GM19372 (cell line): ENCODE results near the gene CST3.
"Not testable (repeated sequence)": the region's sequence is repeated elsewhere in the genome, so short reads cannot be mapped to it uniquely, and the experiment has no call there.

ENCODE experiments used
- ATAC-seq: cut with Tn5 transposase; IDR thresholded peaks from one replicate; pipeline ENCODE4 v1.9.1; 2021; ENCODE audit warnings: mild to moderate bottlenecking, low read depth, moderate library complexity; ENCODE audit not compliant: unreplicated experiment

The CST3 gene

DNA sequence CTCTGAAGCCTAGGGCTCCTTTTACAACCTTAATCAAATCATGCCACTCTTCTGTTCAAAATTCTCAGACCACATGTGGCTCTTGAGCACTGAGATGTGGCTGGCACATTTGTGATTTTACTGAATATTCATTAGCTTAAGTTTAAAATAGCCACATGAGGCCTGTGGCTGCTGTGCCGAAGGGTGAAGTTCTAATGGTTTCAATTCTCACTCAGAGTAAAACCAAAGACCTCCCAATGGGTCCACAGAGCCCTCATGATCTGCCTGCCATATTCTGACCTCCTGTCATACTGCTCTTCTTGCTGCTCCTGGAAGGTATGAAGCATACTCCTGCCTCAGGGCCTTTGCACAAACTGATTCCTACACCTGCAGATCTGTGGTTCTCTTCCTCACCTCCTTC is 7.8 kb upstream of the CST3 start:
- ATAC-seq, result no peak

DNA sequence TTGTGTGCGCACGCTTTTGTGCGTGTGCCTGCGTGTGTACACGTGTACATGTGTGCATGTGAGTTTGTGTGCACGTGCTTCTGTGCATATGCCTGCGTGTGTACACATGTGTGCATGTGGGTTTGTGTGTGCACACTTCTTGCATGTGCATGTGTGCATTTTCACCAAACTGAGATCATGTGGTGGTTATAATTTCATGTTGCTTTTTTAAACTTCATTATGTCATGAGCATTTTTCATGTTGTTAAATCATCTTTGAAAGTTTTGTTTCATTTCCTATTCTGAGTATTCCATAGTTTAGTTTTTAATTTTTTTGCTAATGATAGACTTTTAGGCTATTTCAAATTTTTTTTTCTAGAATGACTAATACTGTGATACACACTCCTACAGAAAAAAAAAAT is 6.4 kb upstream of the CST3 start:
- no peak for ATAC-seq

DNA sequence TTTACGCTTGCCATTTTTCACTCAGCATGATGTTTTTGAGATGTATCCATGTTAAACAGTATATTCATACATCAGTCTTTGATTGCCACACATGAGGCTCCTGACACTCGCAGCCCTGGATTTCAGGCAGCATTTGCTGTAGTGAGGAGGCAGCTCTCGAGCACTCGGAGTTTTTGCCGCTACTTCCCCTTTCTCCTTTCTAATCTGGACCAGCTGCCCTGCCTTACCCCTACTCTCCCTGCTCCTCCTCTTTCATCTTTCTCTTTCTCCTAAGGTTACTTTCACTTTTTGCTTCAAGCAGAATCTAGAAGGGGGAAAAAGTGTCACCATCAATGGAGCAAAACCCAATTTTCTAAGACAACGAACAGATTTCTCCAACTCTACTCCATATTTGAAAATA is 5.9 kb upstream of the CST3 start:
- ATAC-seq, result no peak

DNA sequence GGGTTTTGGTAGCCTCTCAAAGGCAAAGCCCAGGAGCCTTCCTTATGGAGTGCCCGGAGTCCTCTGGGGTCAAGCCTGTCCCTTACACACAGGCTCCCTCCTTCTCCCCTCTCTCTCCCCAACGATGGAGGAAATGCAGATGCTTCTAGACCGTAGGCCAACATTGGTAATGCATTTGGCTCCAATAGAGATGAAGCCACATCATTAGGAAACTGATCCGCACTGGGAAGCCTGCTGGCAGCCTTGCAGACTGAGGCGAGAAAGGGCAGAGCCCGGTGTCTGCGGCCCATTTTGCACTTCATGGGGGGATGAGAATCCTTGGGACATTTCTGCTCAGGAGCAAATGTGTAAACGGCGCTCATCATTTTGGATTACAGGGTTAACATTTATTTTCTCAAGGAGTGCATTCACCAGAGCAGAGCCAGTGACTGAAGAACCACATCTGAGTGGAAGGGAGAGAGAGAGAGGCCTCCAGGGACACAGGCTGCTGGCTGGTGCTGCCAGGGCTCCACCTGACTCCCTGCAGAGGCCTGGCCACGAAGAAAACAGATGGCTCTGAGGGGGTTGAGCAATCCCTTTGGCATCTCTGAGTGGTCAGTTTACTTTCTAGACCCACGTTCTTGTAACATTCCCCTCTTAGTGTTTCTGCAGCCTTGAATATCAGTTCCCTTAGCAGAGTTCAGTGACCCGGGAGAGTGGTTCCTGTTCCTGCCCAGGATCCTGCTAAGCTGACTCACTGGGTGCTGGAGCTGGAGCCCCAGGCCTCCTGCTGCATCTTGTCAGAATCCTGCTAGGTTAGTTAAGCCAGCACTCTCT is 4.4 kb upstream of the CST3 start:
- no peak for ATAC-seq

DNA sequence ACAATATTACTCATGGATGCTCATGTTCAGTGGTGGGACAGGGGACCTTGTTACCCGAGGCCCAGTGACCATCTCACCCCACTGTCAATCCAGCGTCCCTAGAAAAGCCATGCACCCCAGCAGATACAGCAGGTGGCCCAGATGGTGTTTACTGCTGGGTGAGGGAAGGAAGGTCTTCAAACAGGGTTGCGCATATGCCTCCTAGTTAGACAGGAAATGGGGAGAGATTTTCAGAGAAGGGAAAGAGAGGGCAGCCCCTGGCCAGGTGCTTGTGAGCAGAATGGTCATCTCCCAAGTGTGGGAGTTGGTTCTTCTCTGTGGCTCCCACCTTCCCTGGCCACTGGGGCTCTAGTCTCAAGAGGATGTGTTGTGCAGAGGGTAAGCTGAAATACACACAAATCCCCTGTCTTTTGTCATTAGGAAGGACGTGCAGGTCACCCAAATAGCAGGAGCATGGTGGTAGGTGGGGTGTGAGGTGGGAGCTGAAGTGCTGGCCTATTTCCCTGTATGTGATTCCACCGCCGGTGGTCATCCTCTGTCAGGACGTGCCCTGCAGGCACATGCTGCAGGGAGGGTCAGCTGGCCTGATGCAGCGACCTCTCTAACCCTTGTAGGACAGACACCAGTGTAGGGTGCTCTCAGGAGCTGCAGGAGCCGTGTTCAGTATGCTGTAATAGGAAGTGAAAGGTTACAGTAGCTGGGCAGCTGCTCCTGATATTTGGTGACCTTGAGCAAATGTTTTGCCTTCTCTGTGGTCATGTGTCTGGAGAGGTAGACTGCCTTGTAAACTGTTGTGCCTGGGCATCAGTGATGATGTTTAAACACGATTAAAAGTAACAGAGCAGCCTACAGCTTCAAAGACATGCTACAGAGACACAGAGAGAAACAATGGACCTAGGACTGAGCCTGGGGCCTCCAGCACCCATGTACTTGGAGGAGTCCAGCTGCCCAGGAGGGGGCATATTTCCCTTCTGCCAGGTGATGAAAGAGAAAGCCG is 3.2 kb upstream of the CST3 start:
- no peak for ATAC-seq

DNA sequence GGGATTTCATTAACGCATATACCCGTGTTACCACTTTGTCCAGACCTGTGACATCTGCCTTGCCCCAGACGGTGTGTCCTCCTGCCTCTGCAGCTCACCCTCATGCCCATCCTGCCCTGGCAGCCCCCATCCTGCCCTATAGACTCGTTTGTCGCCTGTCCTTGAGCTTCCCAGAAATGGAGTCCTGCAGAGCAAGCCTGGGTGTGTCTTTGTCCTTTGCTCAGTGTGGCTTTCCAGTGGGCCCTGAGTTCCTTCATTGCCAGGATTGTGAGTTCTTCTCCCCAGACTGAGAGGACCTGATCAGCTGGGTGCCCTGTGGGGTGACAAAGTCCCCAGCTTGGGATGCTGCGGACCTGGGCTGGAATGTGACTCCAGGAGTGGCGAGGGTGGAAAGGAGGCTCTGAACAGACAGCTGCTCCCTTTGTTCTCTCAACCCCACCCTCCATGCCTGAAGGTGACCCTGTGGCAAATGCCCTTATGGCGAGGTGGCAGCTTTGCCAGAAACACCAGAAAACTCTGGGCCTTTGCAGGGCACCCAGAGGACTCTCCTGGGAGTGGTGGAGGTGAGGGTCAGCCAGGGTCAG is 2.4 kb upstream of the CST3 start:
- ATAC-seq, result no peak

DNA sequence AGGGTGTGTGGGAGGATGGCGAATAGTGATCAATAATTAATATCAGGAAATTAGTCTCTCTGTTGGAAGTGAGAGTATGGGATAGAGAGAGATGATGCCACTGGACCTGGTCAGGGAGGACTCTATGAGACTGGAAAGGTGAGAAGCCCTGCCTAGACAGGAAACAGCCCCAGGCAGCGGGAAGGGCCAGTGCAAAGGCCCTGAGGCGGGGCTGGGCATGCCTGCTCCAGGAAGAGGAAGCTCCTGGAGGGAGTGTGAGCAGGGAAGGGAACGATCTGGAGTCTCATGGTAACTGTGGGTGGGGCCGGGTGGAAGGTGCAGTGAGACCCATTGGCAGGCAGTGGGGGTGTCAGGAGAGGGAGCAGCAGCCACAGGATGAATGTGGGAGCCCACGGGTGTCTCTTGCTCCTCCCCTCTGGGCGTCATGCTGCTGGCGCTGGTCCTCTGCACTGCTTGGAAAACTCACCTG is 1.8 kb upstream of the CST3 start:
- no peak for ATAC-seq

DNA sequence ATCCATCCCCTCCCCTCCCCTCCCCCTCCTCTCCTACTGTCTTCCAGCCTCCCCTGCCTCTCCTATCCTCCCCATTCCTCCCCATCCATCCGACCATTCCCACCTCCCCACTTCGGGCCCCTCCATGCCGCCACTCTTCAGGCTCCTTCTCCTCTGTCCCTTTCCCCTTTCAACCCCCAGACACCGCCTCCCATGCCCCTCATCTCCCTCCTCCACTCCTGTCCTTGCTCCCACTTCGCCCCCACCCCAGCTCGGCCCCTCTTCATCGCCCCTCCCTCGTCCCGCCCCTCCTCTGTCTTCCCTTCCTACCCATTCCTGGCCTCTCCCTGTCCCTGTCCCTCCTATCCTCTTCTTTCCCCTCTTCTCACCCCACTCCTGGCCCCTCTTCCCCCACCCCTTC is 554 bp upstream of the CST3 start:
- no peak for ATAC-seq

DNA sequence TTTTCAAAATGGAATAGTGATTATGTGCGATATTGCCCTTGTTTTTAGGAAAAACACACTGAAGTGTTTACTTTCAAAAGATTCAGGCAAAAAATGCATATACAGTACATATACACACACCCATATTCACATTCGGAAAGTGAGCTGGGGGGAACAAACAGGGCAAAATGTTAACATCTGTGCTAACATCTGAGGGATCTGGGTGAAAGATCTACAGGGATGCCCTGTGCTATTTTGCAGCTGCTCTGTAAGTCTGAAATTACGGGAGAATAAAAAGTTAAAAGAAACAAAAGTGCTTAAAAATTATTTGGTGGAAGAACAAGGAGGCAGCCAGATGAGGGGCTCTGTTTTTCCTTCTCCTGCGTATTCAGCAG is 860 bp downstream of the CST3 start:
- no peak for ATAC-seq

DNA sequence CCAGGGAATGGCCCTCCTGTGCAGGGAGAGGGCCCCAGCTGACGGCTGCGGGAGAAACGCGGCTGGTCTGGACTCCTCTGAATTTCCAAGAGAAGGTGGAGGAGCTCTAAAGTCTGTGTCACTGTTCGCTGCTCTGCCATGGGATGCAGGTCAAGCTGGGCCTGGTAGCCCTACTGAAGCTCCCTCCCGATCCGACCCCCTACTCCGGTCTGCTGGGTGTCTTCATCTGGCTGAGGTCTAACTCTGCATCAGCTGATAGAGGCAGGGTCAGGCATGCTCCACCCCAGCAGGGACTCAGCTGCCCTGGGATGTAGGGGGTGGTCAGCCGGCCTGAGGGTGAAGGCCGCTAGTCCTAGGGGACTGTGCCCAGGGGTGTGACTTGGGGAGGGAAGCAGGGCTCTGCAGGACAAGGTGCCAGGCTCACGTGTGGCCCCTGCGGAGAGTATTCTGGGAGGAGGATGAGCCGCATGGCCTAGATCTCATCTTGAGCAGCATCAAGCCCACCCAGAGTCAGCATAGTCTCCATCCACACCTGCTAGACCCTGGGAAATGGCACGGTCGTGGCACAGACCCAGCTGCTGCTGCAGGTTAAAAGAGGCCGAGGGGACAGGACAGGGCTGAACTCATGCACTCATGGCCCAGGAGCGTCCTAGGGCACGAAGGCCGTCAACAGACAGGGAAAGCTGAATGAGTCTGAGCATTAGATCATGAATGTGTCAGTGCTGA is 1.4 kb downstream of the CST3 start:
- no peak for ATAC-seq

DNA sequence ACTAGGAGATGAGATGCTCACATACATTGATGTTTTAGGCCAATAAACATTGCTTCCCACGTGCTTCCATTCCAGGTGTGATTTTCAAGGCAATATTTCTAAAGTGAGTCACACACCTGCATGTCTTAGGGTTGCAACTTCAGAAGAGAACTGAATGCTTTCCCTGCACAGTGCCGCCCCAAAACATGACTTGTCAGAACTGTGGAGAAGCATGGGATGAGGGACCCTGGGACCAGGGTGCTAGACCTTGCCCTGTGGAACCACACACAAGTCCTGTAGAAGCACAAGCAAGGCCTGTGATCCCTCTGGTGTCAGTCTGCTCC is 2.0 kb downstream of the CST3 start:
- ATAC-seq, result not testable (repeated sequence)

DNA sequence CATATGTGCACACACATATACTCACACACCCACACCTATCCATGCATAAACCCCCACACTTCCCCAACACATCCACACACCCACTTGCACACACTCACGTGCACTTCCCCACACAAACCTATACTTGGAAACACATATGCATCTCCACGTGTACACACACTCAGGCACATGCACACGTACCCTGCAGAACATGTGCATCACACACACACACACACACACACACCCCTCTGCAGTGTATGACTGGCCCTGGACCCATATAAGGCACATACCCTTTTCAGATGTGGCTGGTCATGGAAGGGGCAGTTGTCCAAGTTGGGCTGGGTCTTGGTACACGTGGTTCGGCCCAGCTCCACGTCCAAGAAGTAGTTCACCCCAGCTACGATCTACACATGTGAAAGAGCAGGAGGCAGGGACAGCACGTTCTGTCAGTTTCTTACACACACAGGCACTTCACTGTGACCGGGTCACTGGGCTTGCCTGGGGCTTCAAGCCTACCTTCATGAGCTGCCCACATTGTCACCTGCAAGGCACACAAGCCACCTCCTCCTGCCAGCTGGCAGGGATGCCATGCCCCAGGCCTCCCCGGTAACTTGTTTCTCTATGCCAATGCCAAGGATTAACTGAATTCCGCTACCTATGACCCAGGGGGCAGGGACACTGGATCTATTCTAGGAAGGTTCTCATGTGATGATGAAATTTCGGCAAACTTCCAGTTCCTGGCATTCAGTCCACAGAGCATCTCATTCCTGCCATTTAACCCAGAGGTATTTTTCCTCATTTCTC is 2.6 kb downstream of the CST3 start:
- ATAC-seq, result no peak

DNA sequence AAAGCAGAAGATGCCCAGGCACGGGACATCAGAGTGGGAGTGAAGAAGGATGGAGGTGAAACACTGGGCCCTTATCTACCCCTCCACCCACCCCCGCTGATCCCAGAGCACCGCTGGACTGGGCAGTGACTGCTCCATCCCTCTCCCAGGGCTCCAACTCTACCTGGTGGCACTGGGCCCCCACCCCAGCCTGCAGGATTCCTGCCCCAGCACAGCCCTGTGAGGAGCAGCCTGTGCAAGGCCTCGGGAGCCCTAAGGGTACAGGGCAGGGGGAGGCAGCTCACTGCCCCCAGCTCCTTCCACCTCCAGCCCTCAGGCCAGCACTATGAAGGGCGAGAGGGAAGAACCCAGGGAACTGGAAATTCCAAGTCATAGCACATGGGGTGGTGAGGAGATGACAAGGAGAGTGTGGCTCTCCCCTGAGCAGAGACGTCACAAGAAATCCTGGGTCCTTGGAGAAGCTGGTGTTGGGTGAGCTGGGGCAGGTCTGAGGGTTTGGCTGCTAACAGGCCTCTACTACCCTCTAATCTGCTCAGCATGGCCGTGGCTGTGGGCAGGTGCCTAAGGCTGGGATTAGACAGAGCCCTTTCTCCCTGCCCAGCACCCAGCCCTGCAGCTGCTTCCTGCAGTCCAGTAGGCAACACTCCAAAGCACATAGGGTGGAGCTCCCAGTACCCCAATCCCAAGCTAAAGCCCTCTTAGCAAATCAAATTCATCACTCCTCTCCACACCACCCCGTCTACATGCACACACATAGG is 3.5 kb downstream of the CST3 start:
- ATAC-seq, result no peak

DNA sequence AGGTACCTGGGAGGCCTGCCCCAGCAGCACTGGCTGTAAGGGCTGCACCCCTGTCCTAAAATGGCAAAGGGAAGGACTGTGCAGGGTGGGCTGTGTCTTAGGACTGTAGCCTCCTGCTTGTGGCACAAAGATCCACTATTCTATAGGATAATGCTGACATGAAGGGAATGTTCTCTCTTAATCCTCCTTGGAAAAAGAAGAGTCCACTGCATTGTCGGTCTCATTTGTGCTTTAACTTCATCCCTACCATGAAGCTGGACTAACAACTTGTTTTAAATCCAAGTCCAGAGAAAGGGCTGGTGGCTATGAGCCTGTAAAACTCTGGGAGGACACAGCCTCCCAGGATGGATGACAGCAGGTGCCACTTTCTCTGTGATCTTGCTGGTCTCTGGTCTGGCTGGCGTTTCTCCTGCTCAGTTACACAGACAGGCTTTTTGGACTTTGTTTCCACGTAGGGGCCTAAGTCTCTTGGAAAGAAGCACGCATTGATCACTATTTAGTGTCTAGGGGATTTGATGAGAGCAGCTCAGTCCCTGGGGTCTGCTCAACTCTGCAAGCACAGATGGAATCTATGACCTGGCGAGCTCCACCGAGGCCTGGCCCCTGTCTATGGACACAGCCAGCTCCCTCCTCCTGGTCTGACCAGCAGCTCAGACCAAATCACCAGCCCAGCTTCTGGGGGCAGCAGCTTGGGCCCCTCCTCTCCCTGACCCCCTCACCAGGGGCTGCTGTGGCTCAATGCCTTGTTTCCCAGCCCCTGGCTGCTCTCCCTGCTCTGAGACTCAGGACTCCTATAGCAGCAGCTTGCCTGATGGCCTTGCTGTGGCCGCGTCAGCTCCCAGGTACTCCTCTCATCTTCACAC is 4.8 kb downstream of the CST3 start:
- no peak for ATAC-seq

DNA sequence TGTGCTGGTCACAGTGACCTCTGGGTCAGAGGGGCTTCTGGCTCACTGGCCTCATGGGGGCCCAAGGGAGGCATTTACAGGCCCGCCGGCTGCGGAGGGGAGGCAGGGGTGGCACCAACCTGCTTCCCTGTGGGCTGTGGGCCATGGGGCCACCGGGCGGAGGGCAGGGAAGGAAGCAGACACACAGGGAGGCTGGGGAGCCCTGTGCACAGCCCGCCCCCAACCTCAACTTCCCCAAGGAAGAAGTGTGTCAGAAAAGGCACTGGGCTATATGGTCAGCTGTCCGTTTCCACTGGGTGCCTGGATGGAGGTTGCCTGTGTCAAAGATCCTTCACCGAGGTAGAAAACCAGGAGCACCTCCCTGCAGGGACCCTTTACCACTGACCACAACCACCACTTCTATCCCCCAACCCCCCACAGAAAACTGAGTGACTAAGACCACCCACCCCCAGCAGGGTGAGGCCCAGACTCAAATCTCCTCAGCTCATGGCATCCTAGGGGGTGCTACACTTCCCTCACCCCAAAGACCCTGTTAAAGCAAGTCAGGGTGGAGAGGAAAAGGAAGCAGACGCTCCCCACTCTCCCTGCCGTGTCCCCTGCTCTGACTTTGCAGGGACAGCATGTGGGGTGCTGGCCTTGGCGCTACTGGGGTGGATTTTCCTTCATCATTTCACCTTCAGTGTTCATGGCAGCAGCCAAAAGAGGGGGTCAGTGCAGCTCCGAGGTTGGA is 5.6 kb downstream of the CST3 start:
- ATAC-seq, result no peak

DNA sequence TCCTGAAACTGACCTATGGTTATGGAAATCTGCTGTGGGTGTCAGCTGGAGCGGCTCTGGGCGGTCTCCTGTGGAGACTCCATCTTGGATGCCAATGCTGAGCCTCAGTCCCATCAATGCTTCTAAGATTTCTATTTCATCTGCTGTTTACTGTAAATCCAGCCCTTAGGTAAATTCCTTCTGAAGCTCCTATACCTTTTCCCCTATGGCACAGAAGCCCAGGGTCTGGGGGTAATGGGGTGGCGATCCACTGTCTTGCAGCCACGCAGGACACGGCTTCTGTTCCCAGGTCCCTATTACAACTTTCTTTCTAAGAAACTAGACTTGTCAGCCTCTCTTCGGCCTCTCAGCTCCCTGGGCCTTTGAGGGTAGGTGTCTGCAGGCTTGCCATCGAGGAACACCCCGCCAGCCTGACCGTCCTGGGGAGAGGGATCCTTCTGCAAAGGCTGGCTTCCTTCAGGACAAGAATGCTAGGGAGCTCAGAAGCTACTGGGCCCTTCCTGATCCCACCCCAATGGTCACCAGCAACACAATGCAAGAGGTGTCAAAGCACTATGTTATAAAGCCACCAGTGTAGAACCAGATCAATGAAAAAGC is 6.4 kb downstream of the CST3 start:
- ATAC-seq, result no peak

DNA sequence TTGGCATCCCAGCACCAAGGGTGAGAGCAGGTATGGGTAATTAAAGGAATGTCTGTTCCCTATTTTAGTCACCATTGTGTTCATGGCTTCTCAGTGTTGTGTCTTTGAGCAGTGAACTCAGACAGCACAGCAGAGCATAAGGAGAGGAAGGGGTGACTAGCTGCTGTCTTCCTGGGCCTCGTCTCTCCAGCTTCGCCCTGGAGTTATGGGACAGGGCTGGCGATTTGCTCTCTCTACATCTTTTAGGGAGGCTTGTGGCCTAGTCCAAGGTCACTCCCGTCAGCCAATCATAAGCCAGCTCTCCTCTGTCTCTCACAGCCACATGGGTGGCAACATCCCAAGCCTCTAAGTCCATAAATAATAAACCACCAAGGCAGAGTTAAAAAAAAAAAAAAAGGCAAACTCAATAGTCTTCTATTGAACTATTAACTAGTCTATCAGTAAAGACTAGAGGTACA is 7.3 kb downstream of the CST3 start:
- no peak for ATAC-seq
